ENCODE results near the gene CAPN13.

DNA sequence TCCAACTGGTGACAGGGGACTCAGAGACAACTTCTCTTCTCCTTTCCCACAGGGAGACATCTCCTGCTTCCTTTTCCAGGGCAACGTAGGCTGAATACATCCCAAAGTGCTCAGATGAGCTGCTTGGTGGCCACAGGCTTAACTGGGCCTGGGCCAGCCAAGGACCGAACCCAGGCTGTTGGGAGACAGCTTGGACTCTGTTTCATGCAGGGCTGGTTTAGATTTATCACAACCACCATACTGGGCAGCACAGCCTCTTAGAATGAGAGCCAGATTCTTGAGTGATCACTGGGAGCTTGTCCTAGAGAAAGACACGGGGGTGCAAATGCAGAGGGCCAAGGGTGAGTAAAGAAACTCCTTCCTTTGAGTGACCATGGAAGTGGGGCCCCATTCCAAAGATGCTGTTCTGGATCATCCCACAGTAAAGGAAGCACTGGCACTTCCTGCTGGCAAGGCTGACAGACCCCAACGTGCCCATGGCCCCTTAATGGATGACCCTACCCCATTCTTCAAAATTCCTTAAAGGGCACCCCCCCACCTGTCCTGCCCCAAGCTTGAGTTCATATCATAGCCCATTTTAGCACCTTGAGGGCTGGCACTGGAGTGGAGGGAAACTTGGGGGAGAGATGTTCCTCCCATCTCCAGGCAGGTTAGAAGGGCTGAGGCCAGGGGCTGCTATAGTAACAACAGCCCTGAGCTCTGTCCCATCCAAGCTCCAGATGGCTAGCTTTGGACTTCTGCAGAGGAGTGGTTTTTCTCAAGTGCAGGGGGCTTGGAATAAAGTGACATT is 84.1 kb downstream of the CAPN13 start:
- TF ChIP-seq, protein P1, sequence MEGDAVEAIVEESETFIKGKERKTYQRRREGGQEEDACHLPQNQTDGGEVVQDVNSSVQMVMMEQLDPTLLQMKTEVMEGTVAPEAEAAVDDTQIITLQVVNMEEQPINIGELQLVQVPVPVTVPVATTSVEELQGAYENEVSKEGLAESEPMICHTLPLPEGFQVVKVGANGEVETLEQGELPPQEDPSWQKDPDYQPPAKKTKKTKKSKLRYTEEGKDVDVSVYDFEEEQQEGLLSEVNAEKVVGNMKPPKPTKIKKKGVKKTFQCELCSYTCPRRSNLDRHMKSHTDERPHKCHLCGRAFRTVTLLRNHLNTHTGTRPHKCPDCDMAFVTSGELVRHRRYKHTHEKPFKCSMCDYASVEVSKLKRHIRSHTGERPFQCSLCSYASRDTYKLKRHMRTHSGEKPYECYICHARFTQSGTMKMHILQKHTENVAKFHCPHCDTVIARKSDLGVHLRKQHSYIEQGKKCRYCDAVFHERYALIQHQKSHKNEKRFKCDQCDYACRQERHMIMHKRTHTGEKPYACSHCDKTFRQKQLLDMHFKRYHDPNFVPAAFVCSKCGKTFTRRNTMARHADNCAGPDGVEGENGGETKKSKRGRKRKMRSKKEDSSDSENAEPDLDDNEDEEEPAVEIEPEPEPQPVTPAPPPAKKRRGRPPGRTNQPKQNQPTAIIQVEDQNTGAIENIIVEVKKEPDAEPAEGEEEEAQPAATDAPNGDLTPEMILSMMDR (IDR thresholded peaks at IDR 0.05), result no peak
- TF ChIP-seq POLR2A (IDR thresholded peaks at IDR 0.05), result no peak

All from esophagus squamous epithelium (tissue), 4 donors.